Cardiac muscle cell (in vitro differentiated cells and primary cell): ENCODE measurements around the gene RGPD8. TPM values are rescaled to one million over a fixed set of nuclear protein-coding genes. Genes with fewer than 3 reads are reported as not detected.
A peak's percentile ranks its signal among the peaks of the same experiment; 100 is the strongest.
"Not testable (repeated sequence)": the region's sequence is repeated elsewhere in the genome, so short reads cannot be mapped to it uniquely, and the experiment has no call there.

Source experiments
- DNase-seq, 2 donors: peaks; one replicate each; pipeline versions ENCODE4 v3.0.0 to v3.0.0-alpha.2; 2010 to 2017; ENCODE audit warnings: low read depth in 1 of 2, low spot score in 1 of 2
- H3K27ac ChIP-seq: fragments of 200-600 bp; sonication (generic); 2 replicates; pipeline ENCODE4 v1.5.1; 2016
- H3K27me3 ChIP-seq: fragments of 200-600 bp; sonication (generic); 2 replicates; pipeline ENCODE4 v1.6.0; 2016; ENCODE audit warnings: control low read depth
- H3K36me3 ChIP-seq: fragments of 200-600 bp; sonication (generic); 2 replicates; pipeline ENCODE4 v1.5.1; 2016; ENCODE audit warnings: control low read depth
- H3K4me1 ChIP-seq: fragments of 200-600 bp; sonication (generic); 2 replicates; pipeline ENCODE4 v1.8.1; 2017; ENCODE audit warnings: low read depth, mild to moderate bottlenecking, mixed run types
- H3K4me3 ChIP-seq: fragments of 200-600 bp; sonication (generic); 2 replicates; pipeline ENCODE4 v1.5.1; 2016; ENCODE audit warnings: mild to moderate bottlenecking
- H3K9me3 ChIP-seq: fragments of 200-600 bp; sonication (generic); 2 replicates; pipeline ENCODE4 v1.5.1; 2017; ENCODE audit warnings: low read depth, mild to moderate bottlenecking, control low read depth
- polyA plus RNA-seq: library from polyadenylated mRNA; unstranded; fragments of >200 nt; fragmentation: Nextera tagmentation; extraction: Ambion mirVana; gene quantifications from 2 replicates; pipeline ENCODE4 v1.2.1, GENCODE V29; 2016
- total RNA-seq: library from RNA; depleted of rRNA; stranded (reverse); fragments of >200 nt; gene quantifications from 2 replicates; pipeline ENCODE4 v1.2.3, GENCODE V29; 2016
- TF ChIP-seq, protein P1 (sequence below): IDR thresholded peaks from 2 replicates; pipeline ENCODE4 v1.5.1; 2012; ENCODE audit warnings: low read depth, mild to moderate bottlenecking, low read length

Gene RGPD8
- total and polyA plus RNA-seq, 2 experiments from 2014 or later = 4.2 to 17.0 TPM

DNA sequence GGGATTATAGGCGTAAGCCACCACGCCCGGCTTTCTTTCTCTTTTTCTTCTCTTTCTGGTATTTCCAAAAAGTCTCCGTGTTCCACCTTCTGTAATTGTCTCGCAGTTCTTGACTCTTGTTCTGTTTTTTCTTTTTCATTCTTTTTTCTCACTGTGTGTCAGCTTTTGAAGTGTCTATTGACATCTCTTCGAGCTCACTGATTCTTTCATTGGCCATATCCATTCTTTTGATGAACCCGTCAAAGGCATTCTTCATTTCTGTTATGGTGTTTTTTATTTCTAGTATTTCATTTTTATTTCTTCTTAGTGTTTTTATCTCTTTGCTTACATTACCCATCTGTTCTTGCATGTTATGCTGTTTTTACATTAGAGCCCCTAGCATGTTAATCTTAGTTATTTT is 73.4 kb downstream of the RGPD8 start:
- not testable (repeated sequence) for H3K4me1 ChIP-seq, DNase-seq, H3K36me3 ChIP-seq, H3K4me3 ChIP-seq, H3K9me3 ChIP-seq, H3K27me3 ChIP-seq, H3K27ac ChIP-seq

DNA sequence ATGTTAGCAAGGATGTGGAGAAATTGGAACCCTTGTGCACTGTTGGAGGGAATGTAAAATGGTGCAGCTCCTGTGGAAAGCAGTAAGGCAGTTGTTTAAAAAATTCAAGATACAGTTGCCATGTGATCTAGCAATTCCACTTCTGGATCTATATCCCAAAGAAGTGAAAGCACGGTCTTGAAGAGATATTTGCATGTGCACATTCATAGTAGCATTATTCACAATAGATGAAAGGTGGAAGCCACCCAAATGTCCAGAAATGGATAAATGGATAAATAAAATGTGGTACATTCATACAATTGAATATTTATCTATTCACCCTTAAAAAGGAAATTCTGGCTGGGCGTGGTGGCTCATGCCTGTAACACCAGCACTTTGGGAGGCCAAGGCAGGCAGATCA is 79.1 kb downstream of the RGPD8 start:
- H3K27me3 ChIP-seq, H3K9me3 ChIP-seq, DNase-seq, H3K27ac ChIP-seq, H3K36me3 ChIP-seq, H3K4me1 ChIP-seq, H3K4me3 ChIP-seq: not testable (repeated sequence)

DNA sequence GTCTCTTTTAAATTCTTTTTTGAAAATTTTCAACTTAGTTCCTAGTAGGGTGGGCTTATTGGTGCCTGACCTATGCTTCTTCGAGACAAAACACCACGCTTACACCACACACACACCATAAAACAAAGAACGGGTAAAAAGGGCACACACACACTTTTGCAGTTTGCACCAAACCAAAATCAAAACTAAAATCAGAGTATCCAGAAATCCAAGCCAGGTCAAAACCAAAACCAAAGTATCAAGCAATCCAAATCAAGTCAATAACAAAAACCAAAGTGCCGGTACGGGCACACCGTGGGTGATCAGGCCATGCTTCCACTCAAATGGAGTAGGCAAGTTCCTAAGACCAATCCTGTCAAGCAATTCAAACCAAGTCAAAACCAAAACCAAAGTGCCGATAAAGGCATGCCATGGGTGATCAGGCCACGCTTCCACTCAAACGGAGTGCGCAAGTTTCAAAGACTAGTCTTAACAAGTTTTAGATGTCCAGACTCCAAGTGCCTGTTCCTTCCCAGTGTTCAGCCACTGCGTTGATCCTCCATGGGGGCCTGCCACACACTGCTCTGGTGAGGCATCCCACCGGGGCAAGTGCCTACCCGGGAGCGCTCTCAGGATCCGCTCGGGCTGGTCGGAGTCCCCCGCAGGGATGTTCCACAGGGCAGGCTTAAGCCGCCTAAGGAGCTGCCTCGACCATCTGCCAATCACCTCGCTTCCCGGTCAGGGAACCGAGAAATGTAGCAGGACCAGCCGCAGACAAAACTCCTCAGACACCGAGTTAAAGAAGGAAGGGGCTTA is 80.4 kb downstream of the RGPD8 start:
- H3K27ac ChIP-seq, H3K9me3 ChIP-seq, H3K36me3 ChIP-seq, DNase-seq, H3K4me3 ChIP-seq, H3K4me1 ChIP-seq, H3K27me3 ChIP-seq: not testable (repeated sequence)

DNA sequence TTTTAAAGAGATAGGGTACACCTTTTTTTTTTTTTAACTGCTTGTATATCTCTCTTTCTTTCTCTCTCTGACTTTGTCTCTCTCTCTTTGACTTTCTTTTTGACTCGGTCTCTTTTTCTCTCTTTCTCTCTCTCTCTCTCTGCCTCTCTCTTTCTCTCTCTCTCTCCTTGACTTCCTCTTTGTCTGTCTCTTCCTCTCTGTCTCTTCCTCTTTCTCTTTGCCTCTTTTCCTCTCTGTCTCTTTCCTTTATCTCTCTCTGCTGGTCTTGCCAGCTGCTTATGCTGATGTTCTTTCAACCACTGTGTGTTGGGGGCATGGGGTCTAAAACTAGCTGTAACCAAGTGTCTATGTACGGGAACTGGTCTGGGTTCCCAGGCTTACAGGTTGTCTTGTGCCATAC is 81.2 kb downstream of the RGPD8 start:
- DNase-seq, H3K27me3 ChIP-seq, H3K27ac ChIP-seq, H3K4me1 ChIP-seq, H3K4me3 ChIP-seq, H3K9me3 ChIP-seq, H3K36me3 ChIP-seq: not testable (repeated sequence)

DNA sequence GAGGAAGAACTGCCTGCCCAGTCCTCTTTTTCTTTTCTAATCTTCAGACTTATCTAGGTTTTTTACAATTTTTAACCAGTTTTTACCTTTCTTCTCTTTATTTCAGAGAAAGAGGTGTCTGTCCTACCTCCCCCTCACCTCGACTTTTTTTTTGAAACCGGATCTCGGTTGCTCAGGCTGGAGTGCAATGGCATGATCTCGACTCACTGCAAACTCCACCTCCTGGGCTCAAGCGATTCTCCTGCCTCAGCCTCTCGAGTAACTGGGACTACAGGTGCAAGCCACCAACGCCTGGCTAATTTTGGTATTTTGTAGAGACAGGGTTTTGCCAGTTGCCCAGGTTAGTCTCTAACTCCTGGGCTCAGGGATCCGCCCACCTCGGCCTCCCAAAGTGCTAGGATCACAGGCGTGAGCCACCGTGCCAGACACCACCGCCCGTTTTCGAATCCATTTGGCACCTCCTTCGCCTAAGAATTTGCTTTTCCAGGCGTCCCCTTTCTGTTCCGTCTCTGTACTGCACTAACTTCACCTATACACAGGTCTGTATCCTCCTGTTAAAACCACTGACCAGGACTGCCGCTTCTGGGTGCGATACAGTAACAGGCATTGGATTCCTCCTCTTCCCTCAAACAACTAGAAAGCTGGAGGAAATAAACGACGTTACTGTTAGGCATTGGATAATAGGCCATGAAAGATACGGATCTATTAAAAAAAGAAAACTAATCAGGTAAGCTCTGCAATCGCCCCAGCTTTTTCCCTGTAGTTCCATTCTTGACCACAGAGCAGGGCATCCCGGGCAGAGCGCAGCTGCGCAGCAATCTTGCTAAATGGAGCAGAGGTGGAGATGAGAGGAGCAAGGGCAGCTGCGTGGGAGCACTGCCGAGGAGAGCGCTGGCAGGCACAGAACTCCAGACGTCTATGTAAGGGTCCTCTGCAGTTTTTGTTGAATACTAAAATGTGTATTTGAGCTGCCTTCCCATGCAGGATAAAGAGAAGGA is 88.1 kb downstream of the RGPD8 start:
- no peak for DNase-seq
- Histone ChIP-seq H3K4me1 (no peaks in the 10 kb centered on the region), H3K27ac (no peak overlapping the region), H3K27me3 (no peaks in the 10 kb centered on the region), H3K36me3 (no peaks in the 10 kb centered on the region), H3K9me3 (no peaks in the 10 kb centered on the region), H3K4me3 (no peak overlapping the region)
- TF ChIP-seq, protein P1, sequence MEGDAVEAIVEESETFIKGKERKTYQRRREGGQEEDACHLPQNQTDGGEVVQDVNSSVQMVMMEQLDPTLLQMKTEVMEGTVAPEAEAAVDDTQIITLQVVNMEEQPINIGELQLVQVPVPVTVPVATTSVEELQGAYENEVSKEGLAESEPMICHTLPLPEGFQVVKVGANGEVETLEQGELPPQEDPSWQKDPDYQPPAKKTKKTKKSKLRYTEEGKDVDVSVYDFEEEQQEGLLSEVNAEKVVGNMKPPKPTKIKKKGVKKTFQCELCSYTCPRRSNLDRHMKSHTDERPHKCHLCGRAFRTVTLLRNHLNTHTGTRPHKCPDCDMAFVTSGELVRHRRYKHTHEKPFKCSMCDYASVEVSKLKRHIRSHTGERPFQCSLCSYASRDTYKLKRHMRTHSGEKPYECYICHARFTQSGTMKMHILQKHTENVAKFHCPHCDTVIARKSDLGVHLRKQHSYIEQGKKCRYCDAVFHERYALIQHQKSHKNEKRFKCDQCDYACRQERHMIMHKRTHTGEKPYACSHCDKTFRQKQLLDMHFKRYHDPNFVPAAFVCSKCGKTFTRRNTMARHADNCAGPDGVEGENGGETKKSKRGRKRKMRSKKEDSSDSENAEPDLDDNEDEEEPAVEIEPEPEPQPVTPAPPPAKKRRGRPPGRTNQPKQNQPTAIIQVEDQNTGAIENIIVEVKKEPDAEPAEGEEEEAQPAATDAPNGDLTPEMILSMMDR = no peak

DNA sequence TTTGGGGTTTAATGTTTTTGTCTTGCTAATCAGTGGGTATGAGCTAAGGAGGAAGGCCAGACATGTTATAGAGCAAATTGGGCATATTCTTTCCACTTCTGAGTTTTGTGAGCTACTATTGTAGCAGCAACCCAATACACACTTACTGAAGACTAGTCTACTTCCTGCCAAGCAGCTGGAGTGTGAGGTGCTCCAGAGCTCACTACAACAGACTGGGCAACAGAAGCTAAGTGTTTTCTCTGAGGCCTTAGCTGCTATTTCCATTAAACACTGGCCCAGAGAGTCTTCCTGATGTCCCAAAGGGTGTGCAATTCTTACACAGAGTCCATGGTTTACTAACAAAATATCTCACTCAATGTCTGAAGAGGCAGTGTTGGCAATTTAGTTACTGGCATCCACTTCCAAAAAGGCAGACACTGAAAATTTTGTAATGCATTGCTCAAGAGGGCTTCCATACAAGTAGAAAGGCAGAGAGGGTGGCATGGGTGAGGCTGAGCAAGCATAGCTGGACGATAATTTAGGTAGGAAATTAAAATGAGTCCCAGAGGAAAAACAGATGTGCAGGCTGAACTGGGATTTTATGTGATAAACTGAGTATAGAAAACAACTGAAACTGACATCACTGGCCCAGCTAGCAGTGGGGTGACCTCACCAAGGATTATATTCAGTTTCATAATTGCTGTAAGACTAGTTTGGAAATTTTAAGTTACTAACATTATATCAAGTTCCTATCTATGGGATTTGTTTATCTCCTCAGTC is 89.4 kb downstream of the RGPD8 start:
- TF ChIP-seq, protein P1 = no peak
- Histone ChIP-seq H3K9me3 (no peaks in the 10 kb centered on the region), H3K27me3 (no peaks in the 10 kb centered on the region), H3K27ac (no peak overlapping the region), H3K4me1 (no peaks in the 10 kb centered on the region), H3K4me3 (no peak overlapping the region), H3K36me3 (no peaks in the 10 kb centered on the region)
- DNase-seq = peak in 1 of 2 donors; percentile 8

DNA sequence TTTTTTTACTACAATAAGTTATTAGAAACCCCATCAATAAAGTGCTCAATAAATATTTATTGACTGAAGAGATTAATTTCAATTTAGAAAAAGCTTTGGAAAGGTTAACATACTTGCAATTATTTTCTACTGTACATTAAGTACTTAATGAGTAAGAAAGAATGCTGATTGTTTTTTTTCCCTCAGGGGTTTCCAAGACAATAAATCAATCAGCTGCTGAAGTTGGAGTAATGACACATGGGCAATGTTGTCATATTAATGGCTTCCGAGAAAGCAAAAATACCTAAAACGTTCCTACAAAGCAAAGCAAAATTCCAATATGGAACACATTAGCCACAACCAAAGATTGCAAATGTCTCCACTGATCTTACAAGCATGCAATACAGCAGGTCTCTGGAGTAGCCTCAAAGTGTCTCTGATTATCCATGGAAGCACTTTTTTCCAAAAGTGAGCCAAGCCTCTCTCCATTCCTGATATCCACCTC is 91.3 kb downstream of the RGPD8 start:
- H3K27me3 ChIP-seq = no peaks in the 10 kb centered on the region
- H3K36me3 ChIP-seq = no peaks in the 10 kb centered on the region
- no peak for DNase-seq
- H3K27ac ChIP-seq = no peak overlapping the region
- TF ChIP-seq, protein P1 = no peak
- H3K4me1 ChIP-seq = no peaks in the 10 kb centered on the region
- H3K9me3 ChIP-seq = no peaks in the 10 kb centered on the region
- H3K4me3 ChIP-seq = no peak overlapping the region
